Thoracic aorta (tissue), 2 donors: ENCODE data around the gene MAPK14. TPM values are rescaled to one million over a fixed set of nuclear protein-coding genes. Genes with fewer than 3 reads are reported as not detected.

Experiments used
- ATAC-seq: fragments of 150-250 bp; one replicate; pipeline ENCODE4 v1.8.0; 2017; ENCODE audit warnings: low read depth; ENCODE audit not compliant: insufficient number of reproducible peaks, low FRiP score
- DNase-seq: peaks from one replicate; pipeline ENCODE4 v3.0.0-alpha.2; 2020; ENCODE audit warnings: low spot score
- H3K27ac ChIP-seq, 2 donors: fragments of 200-600 bp; sonication (generic); 1 replicate in 1 of 2; 2 replicates in 1 of 2; pipeline ENCODE4 v1.5.1; 2016; ENCODE audit warnings: mild to moderate bottlenecking in 2 of 2, moderate library complexity in 2 of 2
- H3K27me3 ChIP-seq: fragments of 200-600 bp; sonication (generic); replicated peaks from 2 replicates; pipeline ENCODE4 v1.6.0; 2016; ENCODE audit warnings: mild to moderate bottlenecking; ENCODE audit not compliant: insufficient read depth
- H3K36me3 ChIP-seq: fragments of 200-600 bp; sonication (generic); one replicate; pipeline ENCODE4 v1.5.1; 2016
- H3K4me1 ChIP-seq, 2 donors: fragments of 200-600 bp; sonication (generic); 1 replicate in 1 of 2; 2 replicates in 1 of 2; pipeline versions ENCODE4 v1.5.1 to v1.6.0; 2016; ENCODE audit warnings: low read depth in 2 of 2, mild to moderate bottlenecking in 1 of 2; ENCODE audit not compliant: control insufficient read depth in 1 of 2
- H3K4me3 ChIP-seq: fragments of 200-600 bp; sonication (generic); 2 replicates; pipeline ENCODE4 v1.5.1; 2016; ENCODE audit warnings: mild to moderate bottlenecking
- H3K9me3 ChIP-seq: fragments of 200-600 bp; sonication (generic); 2 replicates; pipeline ENCODE4 v1.5.1; 2016
- total RNA-seq, 2 donors: library from RNA; depleted of rRNA; stranded (reverse); fragments of >200 nt; gene quantifications; one replicate each; pipeline versions ENCODE4 v1.1.0 to v1.2.3, GENCODE V29; 2016
- TF ChIP-seq, protein P1 (sequence below): fragments of 200-600 bp; sonication (generic); IDR thresholded peaks from one replicate; pipeline ENCODE4 v1.5.1; 2019; ENCODE audit warnings: antibody characterized with exemption

Gene MAPK14
- total RNA-seq, 2 donors from 2014 or later, result 61.9 to 106 TPM

DNA sequence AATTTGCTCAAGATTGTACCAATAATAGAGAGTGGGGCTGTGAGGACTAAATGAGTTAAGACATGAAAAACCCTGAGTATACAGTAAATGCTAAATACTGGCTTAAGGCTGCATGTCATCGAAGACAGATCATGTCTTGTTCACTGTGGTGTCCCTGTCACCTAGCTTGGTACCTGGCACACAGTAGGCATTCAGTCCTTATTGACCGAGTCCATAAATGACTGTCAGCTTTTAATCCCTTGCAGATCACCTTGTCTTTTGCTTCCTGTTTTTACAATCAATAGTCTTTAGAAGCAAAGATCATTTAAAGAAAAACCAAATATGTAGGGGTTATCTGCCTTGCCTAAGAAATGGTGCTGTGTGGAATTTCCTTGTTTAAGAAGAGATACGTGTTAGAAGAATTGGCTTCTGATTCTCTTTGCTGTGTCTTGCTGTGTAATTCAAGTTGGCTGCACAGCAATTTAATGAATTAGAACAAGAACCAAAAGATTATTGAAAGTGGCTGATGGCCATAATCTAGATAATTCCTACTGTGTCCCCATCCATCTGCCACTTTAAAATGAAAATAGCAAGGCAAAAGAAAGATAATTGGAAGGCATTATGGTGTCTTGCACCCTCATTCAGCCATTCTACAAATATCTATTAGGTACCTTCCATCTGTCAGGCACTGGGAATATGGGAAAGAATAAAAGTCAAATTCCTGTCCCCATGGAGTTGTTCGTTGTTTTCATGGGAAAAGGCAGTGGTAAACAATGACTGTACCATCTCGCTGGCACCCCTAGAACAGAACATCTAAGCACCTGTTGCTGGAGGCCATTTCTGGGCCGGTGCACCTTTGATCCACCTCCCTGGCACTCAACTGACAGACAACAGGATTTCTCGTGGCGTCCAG lies 90.3 kb downstream of the MAPK14 start:
- ATAC-seq, result no peak
- Histone ChIP-seq H3K4me3 (no peak overlapping the region), H3K4me1 (no peaks in the 10 kb centered on the region), H3K27me3 (no peaks in the 10 kb centered on the region), H3K27ac (no peak overlapping the region), H3K9me3 (no peaks in the 10 kb centered on the region), H3K36me3 (no peaks in the 10 kb centered on the region)
- DNase-seq, result no peak
- TF ChIP-seq, protein P1, sequence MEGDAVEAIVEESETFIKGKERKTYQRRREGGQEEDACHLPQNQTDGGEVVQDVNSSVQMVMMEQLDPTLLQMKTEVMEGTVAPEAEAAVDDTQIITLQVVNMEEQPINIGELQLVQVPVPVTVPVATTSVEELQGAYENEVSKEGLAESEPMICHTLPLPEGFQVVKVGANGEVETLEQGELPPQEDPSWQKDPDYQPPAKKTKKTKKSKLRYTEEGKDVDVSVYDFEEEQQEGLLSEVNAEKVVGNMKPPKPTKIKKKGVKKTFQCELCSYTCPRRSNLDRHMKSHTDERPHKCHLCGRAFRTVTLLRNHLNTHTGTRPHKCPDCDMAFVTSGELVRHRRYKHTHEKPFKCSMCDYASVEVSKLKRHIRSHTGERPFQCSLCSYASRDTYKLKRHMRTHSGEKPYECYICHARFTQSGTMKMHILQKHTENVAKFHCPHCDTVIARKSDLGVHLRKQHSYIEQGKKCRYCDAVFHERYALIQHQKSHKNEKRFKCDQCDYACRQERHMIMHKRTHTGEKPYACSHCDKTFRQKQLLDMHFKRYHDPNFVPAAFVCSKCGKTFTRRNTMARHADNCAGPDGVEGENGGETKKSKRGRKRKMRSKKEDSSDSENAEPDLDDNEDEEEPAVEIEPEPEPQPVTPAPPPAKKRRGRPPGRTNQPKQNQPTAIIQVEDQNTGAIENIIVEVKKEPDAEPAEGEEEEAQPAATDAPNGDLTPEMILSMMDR, result no peak

DNA sequence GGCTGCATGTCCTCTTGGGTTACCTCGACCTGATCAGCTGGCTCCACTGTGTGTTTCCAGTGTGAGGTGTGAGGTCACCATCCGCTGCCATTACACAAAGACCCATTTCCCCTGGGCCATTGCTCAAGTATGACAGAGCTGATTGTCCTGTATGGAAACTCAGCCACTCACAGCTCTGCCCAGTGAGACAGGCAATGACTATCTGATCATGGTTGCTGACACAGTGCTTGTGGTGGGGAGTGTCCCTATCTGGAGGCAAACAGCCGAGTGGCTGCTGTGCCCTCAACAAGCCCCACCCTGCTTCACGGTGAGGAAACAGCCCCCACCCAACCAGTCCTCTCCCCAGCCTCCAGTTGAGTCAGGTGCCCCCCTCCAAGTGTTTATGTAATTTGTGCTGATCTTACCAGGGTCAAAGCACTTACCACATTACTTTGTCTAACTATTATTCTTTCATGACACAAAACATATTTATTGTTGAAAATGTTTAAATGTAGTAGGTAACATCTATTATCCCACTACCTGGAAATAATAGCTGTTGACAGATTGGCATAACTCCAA lies 91.0 kb downstream of the MAPK14 start:
- DNase-seq, result no peak
- Histone ChIP-seq H3K27me3 (no peaks in the 10 kb centered on the region), H3K9me3 (no peaks in the 10 kb centered on the region), H3K27ac (no peak overlapping the region), H3K36me3 (no peaks in the 10 kb centered on the region), H3K4me1 (peaks cover 0 to 2% of the 10 kb centered on the region in 2 donors), H3K4me3 (no peak overlapping the region)
- no peak for ATAC-seq
- TF ChIP-seq, protein P1, result no peak

DNA sequence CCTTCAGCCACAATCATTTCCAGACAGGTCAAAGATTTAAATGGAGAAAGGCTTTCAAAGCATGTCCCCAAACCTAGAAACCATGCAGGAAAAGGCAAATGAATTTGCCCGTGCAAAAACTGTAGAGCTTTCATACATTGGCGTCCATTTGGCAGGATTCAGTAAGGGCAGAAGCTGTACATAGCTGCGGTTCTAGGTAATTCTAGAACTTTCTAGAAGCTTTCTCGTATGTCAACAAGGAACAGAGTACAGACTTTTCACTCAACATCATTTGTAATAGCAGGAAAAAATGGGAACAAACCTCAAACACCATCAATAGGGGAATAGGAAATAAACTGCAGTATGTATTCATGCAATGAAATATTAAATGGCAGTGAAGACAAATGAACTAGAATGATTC lies 91.6 kb downstream of the MAPK14 start:
- H3K4me1 ChIP-seq, result peaks cover 2 to 3% of the 10 kb centered on the region in 2 donors
- H3K9me3 ChIP-seq, result no peaks in the 10 kb centered on the region
- no peaks in the 10 kb centered on the region for H3K36me3 ChIP-seq
- DNase-seq, result no peak
- ATAC-seq, result no peak
- H3K4me3 ChIP-seq, result no peak overlapping the region
- no peak overlapping the region for H3K27ac ChIP-seq
- TF ChIP-seq, protein P1, result no peak
- no peaks in the 10 kb centered on the region for H3K27me3 ChIP-seq

DNA sequence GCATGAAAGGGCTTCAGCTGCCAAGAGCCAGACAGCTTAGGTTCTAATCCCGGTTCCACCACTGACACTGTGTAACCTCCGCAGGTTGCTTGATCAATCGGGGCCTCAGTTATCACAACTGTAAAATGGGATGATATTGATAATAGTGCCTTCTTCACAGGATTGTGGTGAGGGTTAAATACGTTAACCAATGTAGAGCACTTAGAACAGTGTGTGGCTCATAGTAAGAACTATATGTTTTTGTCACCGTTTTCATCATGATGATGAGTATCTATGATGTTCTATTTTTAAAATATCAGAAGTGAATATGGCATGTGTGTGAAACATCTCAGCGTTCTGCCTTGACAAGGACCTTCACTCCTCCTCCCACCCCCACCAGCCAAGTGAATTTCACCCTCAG lies 92.4 kb downstream of the MAPK14 start:
- no peaks in the 10 kb centered on the region for H3K36me3 ChIP-seq
- TF ChIP-seq, protein P1, result no peak
- ATAC-seq (no peak), DNase-seq (no peak)
- no peak overlapping the region for H3K27ac ChIP-seq
- H3K9me3 ChIP-seq, result no peaks in the 10 kb centered on the region
- H3K4me3 ChIP-seq, result no peak overlapping the region
- no peaks in the 10 kb centered on the region for H3K27me3 ChIP-seq
- peaks cover 3 to 5% of the 10 kb centered on the region in 2 donors for H3K4me1 ChIP-seq

GRCh38 chr6:36120539-36120938 lies 92.9 kb downstream of the MAPK14 start:
- Histone ChIP-seq H3K4me3 (no peak overlapping the region), H3K36me3 (no peaks in the 10 kb centered on the region), H3K27me3 (no peaks in the 10 kb centered on the region), H3K4me1 (peaks cover 3 to 5% of the 10 kb centered on the region in 2 donors), H3K27ac (no peak overlapping the region), H3K9me3 (no peaks in the 10 kb centered on the region)
- DNase-seq (no peak), ATAC-seq (no peak)
- TF ChIP-seq, protein P1, result no peak
